ENCODE results near the gene OR2Z1. TPM values are rescaled to one million over a fixed set of nuclear protein-coding genes. Genes with fewer than 3 reads are reported as not detected.

The OR2Z1 gene
- polyA plus RNA-seq, 1 of the 3 experiments (the other 2 are of a cell fraction): not detected

DNA sequence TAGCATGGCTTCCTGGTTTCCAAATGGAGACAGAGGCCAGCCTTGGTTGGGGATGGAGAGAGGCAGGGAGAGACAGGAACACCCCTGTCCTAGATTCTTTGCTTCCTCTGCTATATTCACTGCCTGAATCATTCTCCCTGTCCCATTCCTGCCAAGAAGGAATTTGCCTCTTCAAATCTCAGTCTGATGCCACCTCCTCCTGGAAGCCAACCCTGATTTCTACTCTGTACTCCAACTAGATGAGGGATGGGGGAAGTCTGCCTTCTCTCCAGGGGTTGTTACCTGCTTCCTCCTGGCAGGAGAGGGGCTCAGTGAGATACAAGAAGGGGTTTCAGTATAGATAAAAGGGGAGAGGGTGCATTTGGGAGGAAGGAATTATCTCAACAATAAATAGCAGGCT lies 21.5 kb upstream of the OR2Z1 start:
- Histone ChIP-seq H3K27ac (ENCODE audit: low read depth in 2 of 2, low read length in 1 of 2) (no peak overlapping the region), H2AFZ (ENCODE audit: low read depth) (no peak overlapping the region), H3K27me3 (ENCODE audit: insufficient read depth) (peaks cover 25% of the 10 kb centered on the region; the same call in 1 of the 2 replicates), H3K79me2 (ENCODE audit: insufficient read depth) (no peaks in the 10 kb centered on the region), H3K4me1 (ENCODE audit: control insufficient read depth in 1 of 2, insufficient read depth in 2 of 2, low read depth in 1 of 2, low read length in 1 of 2) (no peaks in the 10 kb centered on the region), H3K4me3 (ENCODE audit: low read depth in 2 of 2, low read length in 1 of 2) (no peak overlapping the region), H3K9ac (no peak overlapping the region), H3K9me2 (no peaks in the 10 kb centered on the region), H3K36me3 (replicated peaks in 1 of 2; ENCODE audit: control insufficient read depth in 1 of 2, insufficient read depth in 2 of 2, low read length in 1 of 2) (no peaks in the 10 kb centered on the region), H3K4me2 (no peak overlapping the region), H4K20me1 (ENCODE audit: insufficient read depth) (no peaks in the 10 kb centered on the region), H3F3A (replicated peaks; ENCODE audit: insufficient read depth) (no peaks in the 10 kb centered on the region), H3K9me3 (no peaks in the 10 kb centered on the region)
- TF ChIP-seq PBX3 (IDR thresholded peaks at IDR 0.05): no peak
- TF ChIP-seq, protein P1, sequence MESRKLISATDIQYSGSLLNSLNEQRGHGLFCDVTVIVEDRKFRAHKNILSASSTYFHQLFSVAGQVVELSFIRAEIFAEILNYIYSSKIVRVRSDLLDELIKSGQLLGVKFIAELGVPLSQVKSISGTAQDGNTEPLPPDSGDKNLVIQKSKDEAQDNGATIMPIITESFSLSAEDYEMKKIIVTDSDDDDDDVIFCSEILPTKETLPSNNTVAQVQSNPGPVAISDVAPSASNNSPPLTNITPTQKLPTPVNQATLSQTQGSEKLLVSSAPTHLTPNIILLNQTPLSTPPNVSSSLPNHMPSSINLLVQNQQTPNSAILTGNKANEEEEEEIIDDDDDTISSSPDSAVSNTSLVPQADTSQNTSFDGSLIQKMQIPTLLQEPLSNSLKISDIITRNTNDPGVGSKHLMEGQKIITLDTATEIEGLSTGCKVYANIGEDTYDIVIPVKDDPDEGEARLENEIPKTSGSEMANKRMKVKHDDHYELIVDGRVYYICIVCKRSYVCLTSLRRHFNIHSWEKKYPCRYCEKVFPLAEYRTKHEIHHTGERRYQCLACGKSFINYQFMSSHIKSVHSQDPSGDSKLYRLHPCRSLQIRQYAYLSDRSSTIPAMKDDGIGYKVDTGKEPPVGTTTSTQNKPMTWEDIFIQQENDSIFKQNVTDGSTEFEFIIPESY (IDR thresholded peaks at IDR 0.05; ENCODE audit: borderline replicate concordance, low read depth): no peak
- TF ChIP-seq, protein P2, sequence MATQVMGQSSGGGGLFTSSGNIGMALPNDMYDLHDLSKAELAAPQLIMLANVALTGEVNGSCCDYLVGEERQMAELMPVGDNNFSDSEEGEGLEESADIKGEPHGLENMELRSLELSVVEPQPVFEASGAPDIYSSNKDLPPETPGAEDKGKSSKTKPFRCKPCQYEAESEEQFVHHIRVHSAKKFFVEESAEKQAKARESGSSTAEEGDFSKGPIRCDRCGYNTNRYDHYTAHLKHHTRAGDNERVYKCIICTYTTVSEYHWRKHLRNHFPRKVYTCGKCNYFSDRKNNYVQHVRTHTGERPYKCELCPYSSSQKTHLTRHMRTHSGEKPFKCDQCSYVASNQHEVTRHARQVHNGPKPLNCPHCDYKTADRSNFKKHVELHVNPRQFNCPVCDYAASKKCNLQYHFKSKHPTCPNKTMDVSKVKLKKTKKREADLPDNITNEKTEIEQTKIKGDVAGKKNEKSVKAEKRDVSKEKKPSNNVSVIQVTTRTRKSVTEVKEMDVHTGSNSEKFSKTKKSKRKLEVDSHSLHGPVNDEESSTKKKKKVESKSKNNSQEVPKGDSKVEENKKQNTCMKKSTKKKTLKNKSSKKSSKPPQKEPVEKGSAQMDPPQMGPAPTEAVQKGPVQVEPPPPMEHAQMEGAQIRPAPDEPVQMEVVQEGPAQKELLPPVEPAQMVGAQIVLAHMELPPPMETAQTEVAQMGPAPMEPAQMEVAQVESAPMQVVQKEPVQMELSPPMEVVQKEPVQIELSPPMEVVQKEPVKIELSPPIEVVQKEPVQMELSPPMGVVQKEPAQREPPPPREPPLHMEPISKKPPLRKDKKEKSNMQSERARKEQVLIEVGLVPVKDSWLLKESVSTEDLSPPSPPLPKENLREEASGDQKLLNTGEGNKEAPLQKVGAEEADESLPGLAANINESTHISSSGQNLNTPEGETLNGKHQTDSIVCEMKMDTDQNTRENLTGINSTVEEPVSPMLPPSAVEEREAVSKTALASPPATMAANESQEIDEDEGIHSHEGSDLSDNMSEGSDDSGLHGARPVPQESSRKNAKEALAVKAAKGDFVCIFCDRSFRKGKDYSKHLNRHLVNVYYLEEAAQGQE (IDR thresholded peaks at IDR 0.05; ENCODE audit: low read depth, low read length): no peak
- no peak for TF ChIP-seq MAX (IDR thresholded peaks at IDR 0.05; ENCODE audit: low read depth)
- TF ChIP-seq NRF1 (IDR thresholded peaks at IDR 0.05; ENCODE audit: low read depth, low read length): no peak
- TF ChIP-seq MEF2A (IDR thresholded peaks at IDR 0.05; ENCODE audit: borderline replicate concordance, low read depth): no peak
- TF ChIP-seq GATA2 (CRISPR knock-in tag; IDR thresholded peaks at IDR 0.05): no peak
- no peak for TF ChIP-seq TEAD4 (IDR thresholded peaks at IDR 0.05; ENCODE audit: borderline replicate concordance, insufficient read depth)
- TF ChIP-seq, protein P3, sequence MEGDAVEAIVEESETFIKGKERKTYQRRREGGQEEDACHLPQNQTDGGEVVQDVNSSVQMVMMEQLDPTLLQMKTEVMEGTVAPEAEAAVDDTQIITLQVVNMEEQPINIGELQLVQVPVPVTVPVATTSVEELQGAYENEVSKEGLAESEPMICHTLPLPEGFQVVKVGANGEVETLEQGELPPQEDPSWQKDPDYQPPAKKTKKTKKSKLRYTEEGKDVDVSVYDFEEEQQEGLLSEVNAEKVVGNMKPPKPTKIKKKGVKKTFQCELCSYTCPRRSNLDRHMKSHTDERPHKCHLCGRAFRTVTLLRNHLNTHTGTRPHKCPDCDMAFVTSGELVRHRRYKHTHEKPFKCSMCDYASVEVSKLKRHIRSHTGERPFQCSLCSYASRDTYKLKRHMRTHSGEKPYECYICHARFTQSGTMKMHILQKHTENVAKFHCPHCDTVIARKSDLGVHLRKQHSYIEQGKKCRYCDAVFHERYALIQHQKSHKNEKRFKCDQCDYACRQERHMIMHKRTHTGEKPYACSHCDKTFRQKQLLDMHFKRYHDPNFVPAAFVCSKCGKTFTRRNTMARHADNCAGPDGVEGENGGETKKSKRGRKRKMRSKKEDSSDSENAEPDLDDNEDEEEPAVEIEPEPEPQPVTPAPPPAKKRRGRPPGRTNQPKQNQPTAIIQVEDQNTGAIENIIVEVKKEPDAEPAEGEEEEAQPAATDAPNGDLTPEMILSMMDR (IDR thresholded peaks at IDR 0.05): no peak
- TF ChIP-seq FOSL2 (IDR thresholded peaks at IDR 0.05; ENCODE audit: borderline replicate concordance, low read depth): no peak
- TF ChIP-seq GABPA (IDR thresholded peaks at IDR 0.05; ENCODE audit: low read depth): no peak
- TF ChIP-seq, protein P4, sequence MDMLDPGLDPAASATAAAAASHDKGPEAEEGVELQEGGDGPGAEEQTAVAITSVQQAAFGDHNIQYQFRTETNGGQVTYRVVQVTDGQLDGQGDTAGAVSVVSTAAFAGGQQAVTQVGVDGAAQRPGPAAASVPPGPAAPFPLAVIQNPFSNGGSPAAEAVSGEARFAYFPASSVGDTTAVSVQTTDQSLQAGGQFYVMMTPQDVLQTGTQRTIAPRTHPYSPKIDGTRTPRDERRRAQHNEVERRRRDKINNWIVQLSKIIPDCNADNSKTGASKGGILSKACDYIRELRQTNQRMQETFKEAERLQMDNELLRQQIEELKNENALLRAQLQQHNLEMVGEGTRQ (IDR thresholded peaks at IDR 0.05; ENCODE audit: borderline replicate concordance, low read depth, low read length): no peak
- no peak for TF ChIP-seq TCF12 (IDR thresholded peaks at IDR 0.05)
- no peak for TF ChIP-seq SMC3 (IDR thresholded peaks at IDR 0.05; ENCODE audit: low read depth, low read length)
- no peak for TF ChIP-seq FOXJ3 (CRISPR knock-in tag; IDR thresholded peaks at IDR 0.05)
- no peak for TF ChIP-seq EZH2phosphoT487 (IDR thresholded peaks at IDR 0.05; ENCODE audit: borderline replicate concordance, low read depth)
- no peak for TF ChIP-seq TAF1 (IDR thresholded peaks at IDR 0.05; ENCODE audit: borderline replicate concordance, low read depth, low read length)
- TF ChIP-seq RCOR1 (IDR thresholded peaks at IDR 0.05; ENCODE audit: low read length): no peak
- no peak for TF ChIP-seq RXRA (IDR thresholded peaks at IDR 0.05; ENCODE audit: borderline replicate concordance, low read depth)
- TF ChIP-seq SIN3A (IDR thresholded peaks at IDR 0.05; ENCODE audit: borderline replicate concordance, low read depth, low read length): no peak
- CTCF ChIA-PET: no interaction called here
- DNase-seq: no peak
- POLR2A ChIA-PET: no interaction called here

All from SK-N-SH (cell line).